GM23338 (cell line): ENCODE measurements around the gene JAZF1. TPM values are rescaled to one million over a fixed set of nuclear protein-coding genes. Genes with fewer than 3 reads are reported as not detected.

Source experiments
- ATAC-seq: fragments of 200-7000 bp; cut with Tn5 transposase; 3 replicates; pipeline ENCODE4 v1.9.1; 2020
- DNase-seq: peaks from one replicate; pipeline ENCODE4 v3.0.0-alpha.2; 2015; ENCODE audit warnings: low spot score
- H2AFZ ChIP-seq: fragments of 200-600 bp; sonication (generic); 2 replicates; pipeline ENCODE4 v1.8.0; 2016; ENCODE audit warnings: antibody characterized with exemption, mild to moderate bottlenecking, moderate library complexity
- H3F3A ChIP-seq: fragments of 200-600 bp; sonication (generic); replicated peaks from 2 replicates; pipeline ENCODE4 v1.8.0; 2017; ENCODE audit warnings: antibody characterized with exemption, mixed run types, low read depth
- H3K27ac ChIP-seq: fragments of 200-600 bp; sonication (generic); 2 replicates; pipeline ENCODE4 v1.6.1; 2016; ENCODE audit warnings: low read depth
- H3K27me3 ChIP-seq: fragments of 200-600 bp; sonication (generic); 2 replicates; pipeline ENCODE4 v1.8.0; 2016; ENCODE audit warnings: mild to moderate bottlenecking, mixed run types, moderate library complexity; ENCODE audit not compliant: insufficient read depth
- H3K36me3 ChIP-seq: fragments of 200-600 bp; sonication (generic); 2 replicates; pipeline ENCODE4 v1.8.0; 2016; ENCODE audit warnings: mild to moderate bottlenecking; ENCODE audit not compliant: insufficient read depth
- H3K4me1 ChIP-seq: fragments of 200-600 bp; sonication (generic); 2 replicates; pipeline ENCODE4 v1.8.0; 2016; ENCODE audit warnings: mild to moderate bottlenecking, moderate library complexity; ENCODE audit not compliant: insufficient read depth
- H3K4me2 ChIP-seq: fragments of 200-600 bp; sonication (generic); 2 replicates; pipeline ENCODE4 v1.7.1; 2017; ENCODE audit warnings: mixed run types
- H3K4me3 ChIP-seq: fragments of 200-600 bp; sonication (generic); 2 replicates; pipeline ENCODE4 v1.6.1; 2016; ENCODE audit warnings: mixed run types
- H3K79me2 ChIP-seq: fragments of 200-600 bp; sonication (generic); replicated peaks from 2 replicates; pipeline ENCODE4 v1.8.0; 2017; ENCODE audit warnings: mild to moderate bottlenecking; ENCODE audit not compliant: insufficient read depth
- H3K9me2 ChIP-seq: fragments of 200-600 bp; sonication (generic); 2 replicates; pipeline ENCODE4 v1.8.0; 2017; ENCODE audit not compliant: insufficient read depth
- H4K20me1 ChIP-seq: fragments of 200-600 bp; sonication (generic); replicated peaks from 2 replicates; pipeline ENCODE4 v1.8.0; 2017; ENCODE audit warnings: mild to moderate bottlenecking; ENCODE audit not compliant: insufficient read depth
- H3K27ac Mint-ChIP-seq: 2 replicates; pipeline ENCODE4 v1.8.0; 2020; ENCODE audit warnings: inconsistent platforms, mild to moderate bottlenecking, moderate library complexity, mixed read lengths
- H3K27me3 Mint-ChIP-seq: 3 replicates; pipeline ENCODE4 v1.8.0; 2022; ENCODE audit warnings: low read depth, mild to moderate bottlenecking, moderate library complexity, mixed read lengths, inconsistent platforms; ENCODE audit not compliant: insufficient read depth, poor library complexity
- H3K36me3 Mint-ChIP-seq: 3 replicates; pipeline ENCODE4 v1.8.0; 2021; ENCODE audit warnings: low read depth, mild to moderate bottlenecking, inconsistent platforms, moderate library complexity, mixed read lengths
- H3K4me1 Mint-ChIP-seq: 3 replicates; pipeline ENCODE4 v1.8.0; 2020; ENCODE audit warnings: mild to moderate bottlenecking, inconsistent platforms, mixed read lengths
- H3K4me3 Mint-ChIP-seq: 3 replicates; pipeline ENCODE4 v1.8.0; 2021; ENCODE audit warnings: moderate library complexity, mild to moderate bottlenecking, inconsistent platforms, mixed read lengths
- H3K9me3 Mint-ChIP-seq: 3 replicates; pipeline ENCODE4 v1.8.0; 2020; ENCODE audit warnings: moderate library complexity, mild to moderate bottlenecking, inconsistent platforms, mixed read lengths
- CREB1 ChIP-seq: fragments of 250-450 bp; sonication (Bioruptor Pico); IDR thresholded peaks from 2 replicates; pipeline ENCODE4 v1.5.0; 2020; ENCODE audit warnings: low read depth, mild to moderate bottlenecking, moderate library complexity
- EZH2 ChIP-seq: fragments of 200-600 bp; sonication (generic); IDR thresholded peaks from one replicate; pipeline ENCODE4 v1.8.0; 2017; ENCODE audit warnings: antibody characterized with exemption, mild to moderate bottlenecking, low read depth; ENCODE audit not compliant: unreplicated experiment
- EZH2phosphoT487 ChIP-seq: fragments of 200-600 bp; sonication (generic); IDR thresholded peaks from one replicate; pipeline ENCODE4 v1.8.1; 2018; ENCODE audit warnings: antibody characterized with exemption; ENCODE audit not compliant: unreplicated experiment
- JUNB ChIP-seq: IDR thresholded peaks from one replicate; pipeline ENCODE4 v1.6.1; 2016; ENCODE audit warnings: antibody characterized with exemption; ENCODE audit not compliant: unreplicated experiment
- NANOG ChIP-seq: IDR thresholded peaks from 2 replicates; pipeline ENCODE4 v1.6.1; 2016; ENCODE audit warnings: antibody characterized with exemption, borderline replicate concordance
- POLR2AphosphoS5 ChIP-seq: IDR thresholded peaks from 2 replicates; pipeline ENCODE4 v1.6.1; 2016; ENCODE audit warnings: antibody characterized with exemption, low read depth
- STAT1 ChIP-seq: IDR thresholded peaks from one replicate; pipeline ENCODE4 v1.6.1; 2016; ENCODE audit warnings: antibody characterized with exemption; ENCODE audit not compliant: unreplicated experiment
- ZNF114 ChIP-seq: fragments of 250-450 bp; sonication (Bioruptor Pico); IDR thresholded peaks from 2 replicates; pipeline ENCODE4 v1.5.0; 2020; ENCODE audit warnings: mild to moderate bottlenecking, moderate library complexity
- ZNF331 ChIP-seq: fragments of 250-450 bp; sonication (Bioruptor Pico); IDR thresholded peaks from 2 replicates; pipeline ENCODE4 v1.5.0; 2020; ENCODE audit warnings: low read depth, mild to moderate bottlenecking, moderate library complexity
- polyA plus RNA-seq: library from polyadenylated mRNA; unstranded; fragments of >200 nt; fragmentation: Nextera tagmentation; extraction: Ambion mirVana; gene quantifications from 2 replicates; pipeline ENCODE4 v1.2.1, GENCODE V29; 2016
- total RNA-seq: library from RNA; depleted of rRNA; stranded (reverse); fragments of >200 nt; shearing (Covaris generic); gene quantifications from 2 replicates; pipeline ENCODE4 v1.2.3, GENCODE V29; 2014
- TF ChIP-seq, protein P1 (sequence below), 2 experiments: fragments of 200-600 bp in 1 of 2; sonication (generic) in 1 of 2; conservative IDR thresholded peaks; 2 replicates each; pipeline versions ENCODE4 v1.5.1 to v1.6.1; 2016 to 2017; ENCODE audit warnings: antibody characterized with exemption in 2 of 2, low read depth in 2 of 2, mild to moderate bottlenecking in 2 of 2, moderate library complexity in 1 of 2
- TF ChIP-seq, protein P2 (sequence below): IDR thresholded peaks from 2 replicates; pipeline ENCODE4 v1.6.1; 2016; ENCODE audit warnings: antibody characterized with exemption
- TF ChIP-seq, protein P3 (sequence below): fragments of 250-450 bp; sonication (Bioruptor Pico); IDR thresholded peaks from 2 replicates; pipeline ENCODE4 v1.5.0; 2020; ENCODE audit warnings: mild to moderate bottlenecking, moderate library complexity
- TF ChIP-seq, protein P4 (sequence below): IDR thresholded peaks from one replicate; pipeline ENCODE4 v1.6.1; 2018; ENCODE audit warnings: antibody characterized with exemption; ENCODE audit not compliant: unreplicated experiment

JAZF1 gene
- total and polyA plus RNA-seq, 2 experiments from 2014 or later, result 12.2 to 22.2 TPM

DNA sequence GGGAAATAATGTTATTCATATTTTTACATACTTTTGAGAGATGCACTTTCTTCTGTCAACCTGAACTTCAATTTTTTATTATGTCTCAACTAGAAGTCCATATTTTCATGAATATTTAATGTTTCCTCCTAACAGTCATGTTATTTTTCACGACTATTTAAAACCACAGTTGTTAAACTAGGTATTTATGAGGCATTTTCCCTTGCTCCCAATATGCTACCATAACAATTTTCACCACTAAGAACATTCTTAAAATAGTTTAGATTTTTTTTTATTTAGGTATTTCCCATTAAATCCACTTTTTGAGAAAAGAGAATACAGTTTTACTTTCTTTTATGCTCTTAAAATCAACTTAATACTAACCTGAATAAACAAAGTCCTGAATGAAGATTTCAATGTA lies 89.4 kb downstream of the JAZF1 start:
- H3K9me3 Mint-ChIP-seq, result no peaks in the 10 kb centered on the region; the same call in 2 of the 3 replicates
- DNase-seq, result no peak

More for the DNA sequence above, 89.4 kb downstream of the JAZF1 start:
- Histone ChIP-seq H3K27ac (no peak overlapping the region), H3K36me3 (no peaks in the 10 kb centered on the region), H3K4me3 (no peak overlapping the region), H2AFZ (no peak overlapping the region), H3K4me1 (peaks cover 23% of the 10 kb centered on the region), H4K20me1 (no peaks in the 10 kb centered on the region), H3F3A (0 out of 2 replicates have a peak, but pooled peaks cover 3% of the 10 kb centered on the region), H3K27me3 (no peaks in the 10 kb centered on the region), H3K79me2 (peaks cover 46% of the 10 kb centered on the region), H3K4me2 (no peak overlapping the region), H3K9me2 (no peaks in the 10 kb centered on the region)
- H3K4me3 Mint-ChIP-seq, result no peak overlapping the region
- H3K27ac Mint-ChIP-seq, result no peak overlapping the region
- TF ChIP-seq, protein P1, sequence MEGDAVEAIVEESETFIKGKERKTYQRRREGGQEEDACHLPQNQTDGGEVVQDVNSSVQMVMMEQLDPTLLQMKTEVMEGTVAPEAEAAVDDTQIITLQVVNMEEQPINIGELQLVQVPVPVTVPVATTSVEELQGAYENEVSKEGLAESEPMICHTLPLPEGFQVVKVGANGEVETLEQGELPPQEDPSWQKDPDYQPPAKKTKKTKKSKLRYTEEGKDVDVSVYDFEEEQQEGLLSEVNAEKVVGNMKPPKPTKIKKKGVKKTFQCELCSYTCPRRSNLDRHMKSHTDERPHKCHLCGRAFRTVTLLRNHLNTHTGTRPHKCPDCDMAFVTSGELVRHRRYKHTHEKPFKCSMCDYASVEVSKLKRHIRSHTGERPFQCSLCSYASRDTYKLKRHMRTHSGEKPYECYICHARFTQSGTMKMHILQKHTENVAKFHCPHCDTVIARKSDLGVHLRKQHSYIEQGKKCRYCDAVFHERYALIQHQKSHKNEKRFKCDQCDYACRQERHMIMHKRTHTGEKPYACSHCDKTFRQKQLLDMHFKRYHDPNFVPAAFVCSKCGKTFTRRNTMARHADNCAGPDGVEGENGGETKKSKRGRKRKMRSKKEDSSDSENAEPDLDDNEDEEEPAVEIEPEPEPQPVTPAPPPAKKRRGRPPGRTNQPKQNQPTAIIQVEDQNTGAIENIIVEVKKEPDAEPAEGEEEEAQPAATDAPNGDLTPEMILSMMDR (conservative IDR thresholded peaks at IDR 0.05; ENCODE audit: low read depth in 2 of 2), result no peak
- TF ChIP-seq ZNF331 (CRISPR knock-in tag), result no peak
- TF ChIP-seq, protein P2, sequence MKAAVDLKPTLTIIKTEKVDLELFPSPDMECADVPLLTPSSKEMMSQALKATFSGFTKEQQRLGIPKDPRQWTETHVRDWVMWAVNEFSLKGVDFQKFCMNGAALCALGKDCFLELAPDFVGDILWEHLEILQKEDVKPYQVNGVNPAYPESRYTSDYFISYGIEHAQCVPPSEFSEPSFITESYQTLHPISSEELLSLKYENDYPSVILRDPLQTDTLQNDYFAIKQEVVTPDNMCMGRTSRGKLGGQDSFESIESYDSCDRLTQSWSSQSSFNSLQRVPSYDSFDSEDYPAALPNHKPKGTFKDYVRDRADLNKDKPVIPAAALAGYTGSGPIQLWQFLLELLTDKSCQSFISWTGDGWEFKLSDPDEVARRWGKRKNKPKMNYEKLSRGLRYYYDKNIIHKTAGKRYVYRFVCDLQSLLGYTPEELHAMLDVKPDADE, result no peak
- TF ChIP-seq, protein P3, sequence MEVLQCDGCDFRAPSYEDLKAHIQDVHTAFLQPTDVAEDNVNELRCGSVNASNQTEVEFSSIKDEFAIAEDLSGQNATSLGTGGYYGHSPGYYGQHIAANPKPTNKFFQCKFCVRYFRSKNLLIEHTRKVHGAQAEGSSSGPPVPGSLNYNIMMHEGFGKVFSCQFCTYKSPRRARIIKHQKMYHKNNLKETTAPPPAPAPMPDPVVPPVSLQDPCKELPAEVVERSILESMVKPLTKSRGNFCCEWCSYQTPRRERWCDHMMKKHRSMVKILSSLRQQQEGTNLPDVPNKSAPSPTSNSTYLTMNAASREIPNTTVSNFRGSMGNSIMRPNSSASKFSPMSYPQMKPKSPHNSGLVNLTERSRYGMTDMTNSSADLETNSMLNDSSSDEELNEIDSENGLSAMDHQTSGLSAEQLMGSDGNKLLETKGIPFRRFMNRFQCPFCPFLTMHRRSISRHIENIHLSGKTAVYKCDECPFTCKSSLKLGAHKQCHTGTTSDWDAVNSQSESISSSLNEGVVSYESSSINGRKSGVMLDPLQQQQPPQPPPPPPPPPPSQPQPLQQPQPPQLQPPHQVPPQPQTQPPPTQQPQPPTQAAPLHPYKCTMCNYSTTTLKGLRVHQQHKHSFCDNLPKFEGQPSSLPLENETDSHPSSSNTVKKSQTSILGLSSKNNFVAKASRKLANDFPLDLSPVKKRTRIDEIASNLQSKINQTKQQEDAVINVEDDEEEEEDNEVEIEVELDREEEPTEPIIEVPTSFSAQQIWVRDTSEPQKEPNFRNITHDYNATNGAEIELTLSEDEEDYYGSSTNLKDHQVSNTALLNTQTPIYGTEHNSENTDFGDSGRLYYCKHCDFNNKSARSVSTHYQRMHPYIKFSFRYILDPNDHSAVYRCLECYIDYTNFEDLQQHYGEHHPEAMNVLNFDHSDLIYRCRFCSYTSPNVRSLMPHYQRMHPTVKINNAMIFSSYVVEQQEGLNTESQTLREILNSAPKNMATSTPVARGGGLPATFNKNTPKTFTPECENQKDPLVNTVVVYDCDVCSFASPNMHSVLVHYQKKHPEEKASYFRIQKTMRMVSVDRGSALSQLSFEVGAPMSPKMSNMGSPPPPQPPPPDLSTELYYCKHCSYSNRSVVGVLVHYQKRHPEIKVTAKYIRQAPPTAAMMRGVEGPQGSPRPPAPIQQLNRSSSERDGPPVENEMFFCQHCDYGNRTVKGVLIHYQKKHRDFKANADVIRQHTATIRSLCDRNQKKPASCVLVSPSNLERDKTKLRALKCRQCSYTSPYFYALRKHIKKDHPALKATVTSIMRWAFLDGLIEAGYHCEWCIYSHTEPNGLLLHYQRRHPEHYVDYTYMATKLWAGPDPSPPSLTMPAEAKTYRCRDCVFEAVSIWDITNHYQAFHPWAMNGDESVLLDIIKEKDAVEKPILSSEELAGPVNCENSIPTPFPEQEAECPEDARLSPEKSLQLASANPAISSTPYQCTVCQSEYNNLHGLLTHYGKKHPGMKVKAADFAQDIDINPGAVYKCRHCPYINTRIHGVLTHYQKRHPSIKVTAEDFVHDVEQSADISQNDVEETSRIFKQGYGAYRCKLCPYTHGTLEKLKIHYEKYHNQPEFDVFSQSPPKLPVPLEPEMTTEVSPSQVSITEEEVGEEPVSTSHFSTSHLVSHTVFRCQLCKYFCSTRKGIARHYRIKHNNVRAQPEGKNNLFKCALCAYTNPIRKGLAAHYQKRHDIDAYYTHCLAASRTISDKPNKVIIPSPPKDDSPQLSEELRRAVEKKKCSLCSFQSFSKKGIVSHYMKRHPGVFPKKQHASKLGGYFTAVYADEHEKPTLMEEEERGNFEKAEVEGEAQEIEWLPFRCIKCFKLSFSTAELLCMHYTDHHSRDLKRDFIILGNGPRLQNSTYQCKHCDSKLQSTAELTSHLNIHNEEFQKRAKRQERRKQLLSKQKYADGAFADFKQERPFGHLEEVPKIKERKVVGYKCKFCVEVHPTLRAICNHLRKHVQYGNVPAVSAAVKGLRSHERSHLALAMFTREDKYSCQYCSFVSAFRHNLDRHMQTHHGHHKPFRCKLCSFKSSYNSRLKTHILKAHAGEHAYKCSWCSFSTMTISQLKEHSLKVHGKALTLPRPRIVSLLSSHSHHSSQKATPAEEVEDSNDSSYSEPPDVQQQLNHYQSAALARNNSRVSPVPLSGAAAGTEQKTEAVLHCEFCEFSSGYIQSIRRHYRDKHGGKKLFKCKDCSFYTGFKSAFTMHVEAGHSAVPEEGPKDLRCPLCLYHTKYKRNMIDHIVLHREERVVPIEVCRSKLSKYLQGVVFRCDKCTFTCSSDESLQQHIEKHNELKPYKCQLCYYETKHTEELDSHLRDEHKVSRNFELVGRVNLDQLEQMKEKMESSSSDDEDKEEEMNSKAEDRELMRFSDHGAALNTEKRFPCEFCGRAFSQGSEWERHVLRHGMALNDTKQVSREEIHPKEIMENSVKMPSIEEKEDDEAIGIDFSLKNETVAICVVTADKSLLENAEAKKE, result no peak
- TF ChIP-seq CREB1 (CRISPR knock-in tag), result no peak
- TF ChIP-seq POLR2AphosphoS5, result no peak
- TF ChIP-seq EZH2, result no peak
- TF ChIP-seq NANOG, result no peak
- no peak for TF ChIP-seq EZH2phosphoT487
- no peak for TF ChIP-seq JUNB
- no peak for TF ChIP-seq STAT1
- TF ChIP-seq ZNF114 (CRISPR knock-in tag), result no peak
- TF ChIP-seq, protein P4, sequence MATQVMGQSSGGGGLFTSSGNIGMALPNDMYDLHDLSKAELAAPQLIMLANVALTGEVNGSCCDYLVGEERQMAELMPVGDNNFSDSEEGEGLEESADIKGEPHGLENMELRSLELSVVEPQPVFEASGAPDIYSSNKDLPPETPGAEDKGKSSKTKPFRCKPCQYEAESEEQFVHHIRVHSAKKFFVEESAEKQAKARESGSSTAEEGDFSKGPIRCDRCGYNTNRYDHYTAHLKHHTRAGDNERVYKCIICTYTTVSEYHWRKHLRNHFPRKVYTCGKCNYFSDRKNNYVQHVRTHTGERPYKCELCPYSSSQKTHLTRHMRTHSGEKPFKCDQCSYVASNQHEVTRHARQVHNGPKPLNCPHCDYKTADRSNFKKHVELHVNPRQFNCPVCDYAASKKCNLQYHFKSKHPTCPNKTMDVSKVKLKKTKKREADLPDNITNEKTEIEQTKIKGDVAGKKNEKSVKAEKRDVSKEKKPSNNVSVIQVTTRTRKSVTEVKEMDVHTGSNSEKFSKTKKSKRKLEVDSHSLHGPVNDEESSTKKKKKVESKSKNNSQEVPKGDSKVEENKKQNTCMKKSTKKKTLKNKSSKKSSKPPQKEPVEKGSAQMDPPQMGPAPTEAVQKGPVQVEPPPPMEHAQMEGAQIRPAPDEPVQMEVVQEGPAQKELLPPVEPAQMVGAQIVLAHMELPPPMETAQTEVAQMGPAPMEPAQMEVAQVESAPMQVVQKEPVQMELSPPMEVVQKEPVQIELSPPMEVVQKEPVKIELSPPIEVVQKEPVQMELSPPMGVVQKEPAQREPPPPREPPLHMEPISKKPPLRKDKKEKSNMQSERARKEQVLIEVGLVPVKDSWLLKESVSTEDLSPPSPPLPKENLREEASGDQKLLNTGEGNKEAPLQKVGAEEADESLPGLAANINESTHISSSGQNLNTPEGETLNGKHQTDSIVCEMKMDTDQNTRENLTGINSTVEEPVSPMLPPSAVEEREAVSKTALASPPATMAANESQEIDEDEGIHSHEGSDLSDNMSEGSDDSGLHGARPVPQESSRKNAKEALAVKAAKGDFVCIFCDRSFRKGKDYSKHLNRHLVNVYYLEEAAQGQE, result no peak
- ATAC-seq, result no peak
- H3K36me3 Mint-ChIP-seq, result no peaks in the 10 kb centered on the region
- no peaks in the 10 kb centered on the region for H3K27me3 Mint-ChIP-seq
- peaks cover 25% of the 10 kb centered on the region for H3K4me1 Mint-ChIP-seq
